GM19452 (cell line): ENCODE data around the gene TBX20.
"Not testable (repeated sequence)": the region's sequence is repeated elsewhere in the genome, so short reads cannot be mapped to it uniquely, and the experiment has no call there.

ENCODE experiments used
- ATAC-seq: cut with Tn5 transposase; IDR thresholded peaks from one replicate; pipeline ENCODE4 v1.9.1; 2021; ENCODE audit not compliant: unreplicated experiment

Gene TBX20

DNA sequence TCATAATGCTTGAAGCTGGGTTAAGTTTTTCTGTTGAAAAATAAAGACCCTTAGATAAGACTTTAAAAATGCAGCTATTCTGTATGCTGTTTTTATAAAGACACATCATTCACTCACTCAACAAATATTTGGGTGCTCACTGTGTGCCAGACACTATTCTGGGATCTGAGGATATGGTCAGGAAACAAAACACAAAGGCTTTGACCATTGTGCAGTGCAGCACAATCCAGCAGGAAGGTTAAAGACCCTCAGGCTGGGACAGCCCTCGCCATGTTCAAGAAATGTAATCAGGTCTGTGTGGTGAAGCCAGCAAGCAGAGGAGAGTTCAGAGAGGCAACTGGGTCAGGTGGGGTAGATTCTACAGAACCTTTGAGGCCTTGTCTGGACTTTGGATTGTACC lies 31.5 kb downstream of the TBX20 start:
- ATAC-seq: not testable (repeated sequence)

DNA sequence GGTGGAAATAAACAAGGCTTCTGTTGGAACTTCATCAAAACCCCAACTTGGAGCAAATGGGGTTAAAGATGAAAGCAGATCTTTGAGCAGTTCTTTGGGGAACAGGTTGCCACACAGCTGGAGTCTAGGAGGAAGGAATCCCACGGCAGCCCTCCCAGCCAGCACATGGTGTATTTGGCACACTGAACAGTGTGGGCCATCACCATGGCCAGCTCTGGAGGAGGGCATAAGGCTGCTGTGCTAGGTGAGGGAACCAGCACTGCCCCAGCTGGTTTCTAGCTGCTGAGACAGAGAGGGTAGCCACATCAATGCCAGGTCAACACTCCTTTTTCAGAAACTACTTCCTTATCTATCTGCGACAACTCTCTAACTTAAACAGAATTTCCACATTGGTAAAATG lies 33.7 kb downstream of the TBX20 start:
- ATAC-seq: not testable (repeated sequence)

DNA sequence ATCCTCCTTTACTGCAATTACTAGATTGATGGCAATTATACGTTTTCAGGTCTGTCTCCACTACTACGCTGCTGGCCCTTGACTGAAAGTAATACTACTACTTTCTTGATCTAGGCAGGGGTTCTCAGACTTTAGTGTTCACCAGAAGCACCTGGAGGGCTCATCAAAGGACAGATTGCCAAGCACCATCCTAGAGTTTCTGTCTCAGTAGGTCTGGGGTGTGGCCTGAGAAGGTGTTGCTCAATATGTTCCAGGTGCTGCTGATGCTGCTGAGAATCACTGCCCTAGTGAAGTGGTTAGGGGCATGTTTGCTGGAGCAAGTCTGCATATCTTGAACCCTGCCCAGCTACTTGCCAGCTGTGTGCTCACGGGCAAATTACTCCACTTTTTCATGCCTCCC lies 37.9 kb downstream of the TBX20 start:
- ATAC-seq: not testable (repeated sequence)

DNA sequence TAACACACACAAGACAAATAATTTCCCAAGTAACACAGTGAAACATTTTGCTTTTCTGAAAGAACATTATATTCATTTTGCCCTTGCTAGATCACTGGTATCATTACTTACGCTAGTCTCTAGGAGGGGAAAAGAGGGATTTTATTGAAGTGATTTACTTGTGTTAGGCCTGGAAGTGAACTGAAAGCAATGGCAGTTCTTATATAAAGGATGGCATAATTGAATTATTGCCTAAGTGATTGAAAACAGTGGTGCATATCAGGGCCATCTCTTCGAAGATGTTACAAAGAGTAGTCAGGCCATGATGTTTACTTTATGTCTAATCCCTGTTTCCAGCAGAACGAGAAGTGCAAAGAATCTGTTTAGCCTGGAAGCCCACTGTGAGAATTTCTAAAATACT lies 38.8 kb downstream of the TBX20 start:
- not testable (repeated sequence) for ATAC-seq

DNA sequence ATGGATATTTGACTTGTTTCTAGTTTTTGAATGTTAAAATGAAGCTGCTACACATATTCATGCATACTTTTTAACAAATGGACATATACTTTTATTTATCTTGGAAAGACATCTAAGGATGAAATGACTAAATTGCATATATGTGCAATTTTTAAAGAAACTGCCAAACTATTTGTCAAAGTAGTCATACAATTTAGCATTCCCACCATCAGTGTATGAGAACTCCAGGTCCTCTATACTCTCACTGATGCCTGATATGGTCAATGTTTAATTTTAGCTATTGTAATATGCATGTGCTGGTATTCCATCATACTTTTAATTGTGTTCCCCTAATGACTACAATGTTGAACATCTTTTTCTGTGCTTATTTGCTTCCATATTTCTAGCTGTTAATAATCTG lies 47.0 kb downstream of the TBX20 start:
- not testable (repeated sequence) for ATAC-seq

DNA sequence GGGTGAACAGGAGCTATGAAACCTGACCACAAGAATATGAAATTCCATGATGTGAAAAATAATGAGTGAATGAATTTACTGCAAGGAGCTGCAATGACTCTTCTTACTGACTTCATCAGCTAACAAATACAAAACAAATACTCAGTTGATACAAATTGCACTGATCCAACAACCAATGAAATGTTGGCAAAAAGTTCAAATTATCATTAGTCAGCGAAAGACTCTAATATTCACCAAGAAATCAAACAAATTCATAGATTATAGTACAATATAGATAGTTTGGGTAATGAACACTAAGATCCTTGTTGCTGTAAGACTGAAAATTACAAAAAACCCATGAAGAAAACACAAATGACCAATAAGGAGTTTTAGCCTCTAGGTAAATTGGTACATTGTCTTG lies 49.0 kb downstream of the TBX20 start:
- ATAC-seq: not testable (repeated sequence)

DNA sequence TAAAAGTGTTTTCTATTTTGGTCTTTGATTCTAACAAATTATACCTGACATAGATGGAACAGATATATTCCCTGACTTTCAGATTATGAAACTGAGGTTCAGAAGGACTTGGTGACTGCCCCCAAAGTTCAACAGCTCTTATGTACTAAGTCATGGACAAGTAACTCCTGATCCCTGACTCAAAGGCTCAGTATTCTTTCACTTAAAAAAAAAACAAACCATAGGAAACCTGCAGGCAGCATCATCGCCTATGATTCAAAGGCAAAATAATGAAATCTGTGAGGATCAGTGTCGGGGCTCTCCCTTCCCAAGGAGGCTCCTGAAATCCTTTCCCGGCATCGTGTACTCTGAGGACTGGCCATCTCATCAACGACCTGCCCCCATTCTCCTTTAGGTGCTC lies 49.9 kb downstream of the TBX20 start:
- ATAC-seq: not testable (repeated sequence)

DNA sequence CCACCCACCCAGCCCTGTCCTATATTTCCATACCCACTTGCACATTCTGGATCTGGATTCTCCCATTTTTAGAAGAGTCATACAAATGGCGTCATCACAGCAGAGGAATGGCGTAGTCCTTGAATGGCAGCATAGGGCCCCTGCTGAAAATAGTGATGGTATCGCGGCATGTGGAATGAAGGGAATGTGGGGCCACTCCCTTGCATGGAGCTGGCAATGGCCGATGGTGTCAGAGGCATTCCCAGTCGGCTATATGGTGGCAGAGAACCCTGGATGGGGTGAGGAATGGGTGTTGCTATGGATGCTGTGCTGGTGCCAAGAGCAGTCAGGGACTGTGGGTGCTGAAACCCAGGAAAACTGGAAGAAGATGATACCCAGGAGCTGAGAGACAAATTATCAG lies 51.5 kb downstream of the TBX20 start:
- ATAC-seq: not testable (repeated sequence)

DNA sequence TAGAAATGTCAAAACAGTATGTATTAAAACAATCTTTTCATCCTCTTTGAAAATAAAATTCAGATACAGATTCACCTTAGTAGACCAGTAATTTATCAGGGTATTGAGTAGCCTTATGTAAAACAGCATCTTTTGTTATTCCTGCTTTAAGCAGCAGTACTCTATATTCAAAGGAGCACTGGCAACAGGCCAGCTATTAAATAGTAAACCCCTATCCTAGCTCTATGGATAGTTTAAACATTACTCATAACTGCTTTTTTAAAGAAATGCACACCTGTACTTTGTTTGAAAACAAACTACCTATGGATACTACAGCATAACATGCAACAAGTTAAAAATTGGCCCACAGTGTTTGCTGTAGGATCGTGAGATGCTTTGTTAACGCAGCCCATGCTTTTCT lies 53.7 kb downstream of the TBX20 start:
- ATAC-seq: not testable (repeated sequence)

DNA sequence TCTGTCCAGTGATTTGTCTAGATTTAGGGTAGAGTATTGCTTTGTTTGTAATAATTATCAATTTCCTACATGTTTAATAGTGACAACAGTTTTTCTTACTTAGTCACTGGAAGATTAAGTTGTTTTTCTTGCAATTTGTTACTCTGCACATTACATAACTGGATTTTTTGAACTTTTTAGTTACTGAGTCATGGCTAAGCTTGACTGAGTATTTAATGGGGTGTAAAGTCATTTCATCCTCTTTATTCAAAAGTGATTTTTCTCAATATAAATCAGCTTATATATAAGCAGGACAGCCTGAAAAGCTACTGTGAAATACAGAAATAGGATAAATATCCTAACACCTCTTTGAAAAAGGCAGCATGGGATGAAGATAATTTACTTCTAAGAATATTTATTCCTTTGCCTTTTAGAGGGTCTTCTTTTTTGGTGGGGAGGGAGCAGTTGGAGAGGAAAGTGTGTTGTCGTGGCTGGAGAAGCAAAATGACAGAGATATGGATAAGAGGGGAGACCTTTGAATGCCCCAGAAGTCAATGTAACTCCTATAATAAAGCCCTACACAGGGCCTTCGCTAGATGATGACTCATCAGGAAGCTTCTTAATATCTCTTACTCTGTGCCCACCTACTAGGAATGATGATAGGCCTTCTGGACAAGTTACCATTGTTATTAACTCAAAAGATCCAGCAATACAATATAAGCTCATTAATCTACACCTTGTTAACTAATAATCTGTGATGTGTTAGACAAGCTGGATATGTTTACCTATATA lies 55.3 kb downstream of the TBX20 start:
- ATAC-seq: not testable (repeated sequence)

DNA sequence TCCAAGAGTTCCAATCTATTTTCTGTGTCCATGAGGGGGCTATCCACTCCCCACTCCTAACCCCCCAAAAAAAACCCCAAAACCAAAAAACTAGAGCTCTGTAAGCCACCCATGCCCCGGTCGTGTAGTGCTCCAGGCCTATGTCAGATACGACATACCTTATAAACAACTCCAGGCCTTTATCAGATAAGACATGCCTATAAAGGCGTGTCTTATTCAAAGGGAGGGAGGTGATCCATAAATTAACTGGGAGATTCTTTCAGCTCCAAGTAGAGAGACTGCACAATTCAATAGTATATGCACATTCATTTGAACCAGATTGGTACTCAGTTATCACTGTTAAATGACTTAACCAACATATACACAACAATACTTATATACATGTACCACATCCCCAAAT lies 62.3 kb downstream of the TBX20 start:
- not testable (repeated sequence) for ATAC-seq

DNA sequence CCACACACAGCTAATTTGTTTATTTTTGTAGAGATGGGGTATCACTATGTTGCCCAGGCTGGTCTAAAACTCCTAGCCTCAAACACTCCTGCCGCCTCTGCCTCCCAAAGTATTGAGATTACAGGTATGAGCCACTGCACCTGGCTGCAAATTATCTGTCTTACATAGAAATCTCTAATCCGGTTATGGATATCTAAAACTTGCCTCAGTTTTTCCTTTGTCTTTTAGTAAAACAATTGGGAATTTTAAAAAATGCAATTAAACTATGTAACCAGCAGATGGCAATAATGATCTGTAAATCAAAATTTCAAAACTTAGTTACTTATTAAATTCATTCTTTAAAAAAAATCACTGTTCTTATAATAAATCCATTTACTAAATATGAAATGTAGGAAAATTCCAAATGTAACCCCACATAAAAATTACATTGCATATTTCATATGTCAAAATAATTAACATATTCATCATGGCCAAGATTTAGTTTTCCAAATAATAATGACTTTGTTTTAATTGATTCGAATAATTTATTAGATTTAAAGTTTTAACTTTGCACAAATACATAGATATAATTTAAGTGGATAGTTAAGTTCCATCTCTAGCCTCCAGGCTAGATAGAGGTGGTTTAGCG lies 63.6 kb downstream of the TBX20 start:
- ATAC-seq: not testable (repeated sequence)

DNA sequence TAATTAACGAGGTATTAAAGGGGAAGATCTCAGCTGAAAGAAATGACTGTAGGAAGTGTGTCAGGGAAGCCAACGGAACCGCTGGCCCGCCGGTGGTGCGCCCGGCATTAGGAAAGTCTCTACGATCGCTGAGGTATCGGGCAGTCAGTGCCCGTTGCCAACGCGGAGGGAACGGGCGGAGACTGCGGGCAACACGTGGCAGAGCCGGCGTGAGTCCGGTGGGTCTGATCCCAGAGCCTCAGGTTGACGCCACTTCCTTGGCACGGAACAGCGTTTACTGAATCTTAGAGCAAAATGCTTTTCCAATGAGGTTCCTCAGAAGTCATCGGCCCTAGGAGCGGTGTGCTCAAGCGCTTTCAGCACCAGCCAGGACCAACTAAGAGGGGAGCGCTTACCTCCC lies 67.1 kb downstream of the TBX20 start:
- ATAC-seq: not testable (repeated sequence)

DNA sequence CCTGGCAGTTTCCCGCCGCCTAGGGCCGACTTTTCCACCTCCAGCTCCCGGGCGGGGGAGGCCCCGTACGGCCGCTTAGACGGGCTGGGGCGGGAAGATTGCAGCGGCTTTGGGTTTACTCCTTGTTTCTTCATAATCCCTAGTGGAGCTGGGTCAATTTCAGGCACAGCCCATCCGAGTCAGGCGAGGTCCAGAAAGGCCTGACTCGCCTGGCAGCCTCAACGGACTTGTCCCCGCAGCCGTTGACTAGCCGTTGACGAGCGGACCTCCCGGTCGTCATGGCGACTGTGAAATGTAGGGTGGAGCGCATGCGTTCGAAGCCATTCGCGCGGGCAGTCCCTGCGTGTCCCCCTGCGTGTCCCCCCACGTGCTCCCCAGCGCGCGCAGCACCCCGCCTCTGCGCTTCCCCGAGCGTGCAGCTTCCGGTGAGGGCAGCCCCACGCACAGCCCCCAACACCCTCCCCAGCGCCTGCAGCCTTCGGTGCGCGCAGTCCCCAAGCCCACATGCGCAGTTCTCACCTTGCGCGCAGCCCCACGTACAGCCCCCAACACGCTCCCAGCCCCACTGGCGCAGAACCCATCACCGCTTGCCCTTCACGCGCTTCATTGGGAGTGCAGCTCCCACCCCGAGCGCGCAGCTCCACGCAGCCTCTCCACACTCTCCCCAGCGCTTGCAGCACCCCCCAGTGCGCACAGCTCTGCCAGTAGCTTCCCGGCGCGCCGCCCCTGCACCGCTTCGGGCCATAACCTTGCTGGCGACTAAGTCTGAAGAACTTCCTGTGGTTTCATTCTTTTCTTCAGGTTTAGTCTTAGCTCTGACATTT lies 67.8 kb downstream of the TBX20 start:
- ATAC-seq: no peak

DNA sequence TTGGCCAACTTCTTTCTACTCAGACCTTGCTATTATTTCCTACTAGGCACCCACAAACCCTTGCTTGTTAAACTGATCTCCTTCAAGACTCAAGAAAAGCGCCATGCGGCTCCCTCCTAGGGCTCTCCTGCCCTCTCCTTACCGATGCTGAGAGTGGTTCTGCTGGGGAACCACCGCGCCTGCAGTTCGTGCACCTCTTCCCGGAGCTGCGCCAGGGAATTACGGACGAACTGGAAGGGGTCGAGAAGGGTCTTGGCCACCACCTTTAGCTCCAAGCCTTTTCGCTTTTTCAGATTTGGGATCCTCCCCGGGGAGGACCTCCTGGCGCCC lies 68.4 kb downstream of the TBX20 start:
- ATAC-seq: not testable (repeated sequence)

DNA sequence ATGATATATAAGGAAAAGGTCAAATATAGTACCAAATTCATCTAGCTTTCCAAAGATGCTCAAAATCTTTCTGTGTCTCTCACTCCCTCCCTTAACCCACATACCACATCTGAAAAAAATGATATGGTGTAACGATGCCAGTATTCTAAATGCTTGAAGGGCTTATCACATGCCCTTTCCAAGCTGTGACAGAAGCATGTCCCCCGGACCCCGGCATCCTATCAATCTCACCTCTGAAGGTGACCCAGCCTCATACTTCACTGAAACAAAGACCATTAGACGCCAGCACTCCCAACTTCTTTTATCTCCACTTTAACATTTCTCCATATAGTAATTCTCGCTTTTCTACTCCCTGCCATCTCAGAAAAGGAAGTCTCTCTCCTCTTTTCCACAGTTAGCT lies 68.9 kb downstream of the TBX20 start:
- not testable (repeated sequence) for ATAC-seq

DNA sequence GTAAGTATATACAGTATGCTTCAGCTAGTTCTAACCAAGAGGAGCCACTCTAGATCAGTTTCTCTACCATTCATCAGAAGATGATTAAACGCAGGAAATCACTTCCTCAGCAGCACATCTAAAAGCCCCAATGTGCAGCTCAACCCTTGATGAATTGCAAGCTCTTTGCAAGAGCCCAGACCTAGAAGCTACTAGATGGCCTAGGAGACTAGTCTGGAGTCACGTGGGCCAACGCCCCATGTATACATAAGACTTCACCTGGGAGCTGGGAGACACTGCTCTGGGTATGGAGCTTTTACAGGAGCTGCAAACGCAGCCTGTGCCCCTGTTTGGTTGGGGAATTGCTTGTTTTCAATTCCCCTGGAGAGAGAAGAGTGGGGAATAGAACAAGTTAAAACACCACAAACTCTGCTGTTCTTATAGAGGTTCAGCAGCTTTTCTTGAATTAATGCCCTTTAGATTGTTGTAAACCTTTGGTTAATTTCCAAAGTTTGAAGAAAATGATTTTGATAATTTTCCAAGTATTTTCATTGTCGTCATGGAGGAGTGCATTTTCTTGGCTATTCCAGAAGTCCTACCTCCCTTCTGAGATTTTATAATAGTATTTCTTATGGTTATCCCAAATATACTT lies 69.9 kb downstream of the TBX20 start:
- ATAC-seq: not testable (repeated sequence)

DNA sequence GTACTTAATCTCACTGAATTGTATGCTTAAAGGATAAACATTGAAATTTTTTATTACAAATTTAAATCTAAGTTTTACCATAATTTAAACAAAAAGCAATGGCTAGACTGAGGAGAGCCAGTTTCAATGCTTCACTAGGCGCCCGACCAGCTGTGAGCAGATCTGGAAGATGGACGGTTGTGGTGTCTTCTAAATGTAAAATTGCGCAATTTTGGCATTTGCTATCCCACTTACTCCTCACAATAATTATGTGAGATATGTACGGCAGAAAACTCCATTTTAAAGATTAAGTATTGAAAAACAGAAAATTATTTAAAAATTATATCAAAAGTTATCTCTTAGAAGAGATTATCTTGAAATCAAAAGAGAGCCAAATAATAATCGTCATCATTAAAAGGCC lies 73.2 kb downstream of the TBX20 start:
- not testable (repeated sequence) for ATAC-seq

DNA sequence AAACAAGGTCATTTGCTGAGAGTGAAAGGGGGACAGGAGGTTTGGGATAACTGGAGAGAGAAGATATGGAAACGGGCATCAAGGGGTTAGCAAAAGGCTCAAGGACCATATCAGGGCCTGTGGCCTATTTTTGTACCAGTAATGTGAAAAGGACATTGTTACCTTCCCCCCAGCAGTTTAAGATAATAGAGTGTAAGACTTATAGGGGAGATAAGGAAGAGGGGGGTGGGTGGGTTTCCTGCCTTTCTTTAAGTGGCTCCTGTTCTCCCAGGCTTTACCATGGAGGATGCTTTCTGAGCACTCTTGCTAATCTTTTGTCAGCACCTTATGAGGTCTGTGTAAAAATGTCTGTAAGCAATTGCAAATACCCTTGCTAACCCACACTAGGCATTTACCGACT lies 80.7 kb downstream of the TBX20 start:
- not testable (repeated sequence) for ATAC-seq

DNA sequence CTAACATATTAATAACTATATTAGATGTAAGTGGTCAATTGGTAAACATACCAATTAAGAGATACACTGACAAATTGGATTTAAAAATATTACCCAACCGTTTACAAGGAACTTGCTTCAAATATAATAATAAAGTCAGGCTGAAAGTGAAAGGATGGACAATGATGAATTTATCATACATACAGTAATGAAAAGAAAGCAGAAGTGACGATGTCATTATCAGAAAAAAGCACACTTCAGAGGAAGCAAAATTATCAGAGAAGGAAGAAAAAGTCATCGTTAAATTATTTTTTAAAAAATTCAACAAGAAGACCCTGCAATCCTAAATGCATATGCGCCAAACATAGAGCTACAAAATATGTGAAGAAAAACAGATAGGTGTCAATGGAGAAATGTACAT lies 81.8 kb downstream of the TBX20 start:
- not testable (repeated sequence) for ATAC-seq

DNA sequence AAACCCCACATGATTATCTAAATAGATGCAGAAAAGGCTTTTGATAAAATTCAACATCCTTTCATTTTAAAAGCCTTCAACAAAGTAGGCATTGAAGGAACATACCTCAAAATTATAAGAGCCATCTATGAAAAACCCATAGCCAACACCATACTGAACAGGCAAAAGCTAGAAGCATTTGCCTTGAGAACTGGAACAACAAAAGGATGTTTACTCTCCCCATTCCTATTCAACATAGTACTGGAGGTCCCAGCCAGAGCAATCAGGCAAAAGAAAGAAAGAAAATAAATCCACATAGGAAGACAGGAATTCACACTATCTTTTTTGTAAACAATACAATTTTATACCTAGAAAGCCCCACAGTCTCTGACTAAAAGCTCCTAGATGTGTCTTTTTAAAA lies 86.2 kb downstream of the TBX20 start:
- ATAC-seq: not testable (repeated sequence)
